HepG2 (cell line): Measurements from ENCODE around the gene TEAD1. TPM values are rescaled to one million over a fixed set of nuclear protein-coding genes. Genes with fewer than 3 reads are reported as not detected.

Experiments used
- ELF3 ChIP-seq: IDR thresholded peaks from 2 replicates; pipeline ENCODE4 v1.6.1; 2016; ENCODE audit warnings: missing genetic modification reagents, missing compliant biosample characterization
- ERF ChIP-seq: IDR thresholded peaks from 2 replicates; pipeline ENCODE4 v1.6.1; 2018; ENCODE audit warnings: missing biosample characterization, missing genetic modification reagents
- LCORL ChIP-seq, 2 experiments: fragments of 450-650 bp in 1 of 2; sonication (generic) in 1 of 2; formaldehyde crosslinking in 1 of 2; IDR thresholded peaks; 2 replicates each; pipeline versions ENCODE4 v1.5.0 to v1.6.1; 2017 to 2020; ENCODE audit warnings: antibody characterized with exemption in 1 of 2, missing genetic modification reagents in 1 of 2
- MTA3 ChIP-seq: sonication (generic); formaldehyde crosslinking; IDR thresholded peaks from 2 replicates; pipeline ENCODE4 v1.4.0; 2020; ENCODE audit warnings: missing genetic modification reagents
- NFE2L2 ChIP-seq: fragments of 150-350 bp; IDR thresholded peaks from 2 replicates; pipeline ENCODE4 v1.6.1; 2014; ENCODE audit warnings: low read length
- RBAK ChIP-seq: sonication (generic); formaldehyde crosslinking; IDR thresholded peaks from 2 replicates; pipeline ENCODE4 v1.5.1; 2020; ENCODE audit warnings: mild to moderate bottlenecking, missing genetic modification reagents
- SAP130 ChIP-seq: IDR thresholded peaks from 2 replicates; pipeline ENCODE4 v1.6.1; 2016; ENCODE audit warnings: low read depth
- SNAI1 ChIP-seq: sonication (generic); formaldehyde crosslinking; IDR thresholded peaks from 2 replicates; pipeline ENCODE4 v1.5.0; 2020; ENCODE audit warnings: mild to moderate bottlenecking, missing genetic modification reagents, borderline replicate concordance
- SP1 ChIP-seq, 2 experiments: fragments of 450-650 bp in 1 of 2; sonication (generic) in 1 of 2; formaldehyde crosslinking in 1 of 2; IDR thresholded peaks; 2 replicates each; pipeline versions ENCODE4 v1.4.0 to v1.6.1; 2016 to 2020; ENCODE audit warnings: missing genetic modification reagents in 1 of 2
- SRSF1 ChIP-seq: fragments of 200-400 bp; formaldehyde crosslinking; optimal IDR thresholded peaks from 2 replicates; pipeline ENCODE3; 2017; ENCODE audit warnings: mild to moderate bottlenecking, low read depth, low read length, moderate library complexity
- TBX2 ChIP-seq: sonication (generic); formaldehyde crosslinking; IDR thresholded peaks from 2 replicates; pipeline ENCODE4 v1.5.0; 2020; ENCODE audit warnings: missing genetic modification reagents, mild to moderate bottlenecking, borderline replicate concordance
- ZNF121 ChIP-seq: sonication (generic); formaldehyde crosslinking; IDR thresholded peaks from 2 replicates; pipeline ENCODE4 v1.5.0; 2020; ENCODE audit warnings: mild to moderate bottlenecking, missing genetic modification reagents
- ZNF317 ChIP-seq: sonication (generic); formaldehyde crosslinking; IDR thresholded peaks from 2 replicates; pipeline ENCODE4 v1.5.0; 2020; ENCODE audit warnings: mild to moderate bottlenecking, missing genetic modification reagents
- ZNF644 ChIP-seq: IDR thresholded peaks from 2 replicates; pipeline ENCODE4 v1.6.1; 2016; ENCODE audit warnings: low read depth
- ZNF839 ChIP-seq: sonication (generic); formaldehyde crosslinking; IDR thresholded peaks from 2 replicates; pipeline ENCODE4 v1.4.0; 2020; ENCODE audit warnings: missing genetic modification reagents, mild to moderate bottlenecking, borderline replicate concordance
- ZSCAN25 ChIP-seq: sonication (generic); formaldehyde crosslinking; IDR thresholded peaks from 2 replicates; pipeline ENCODE4 v1.8.0; 2022; ENCODE audit warnings: mild to moderate bottlenecking, missing genetic modification reagents
- polyA plus RNA-seq, 8 experiments: library from polyadenylated mRNA; depleted of rRNA in 3 of 8; stranded (reverse) in 7 of 8; unstranded in 1 of 8; fragments of >200 nt; fragmentation: Illumina TruSeq in 4 of 8; extraction: Trizol in 4 of 8; gene quantifications; 2 replicates each; pipeline versions ENCODE4 v1.2.1 to v1.2.3, GENCODE V29; 2011 to 2016; ENCODE audit warnings: low read depth in 4 of 8, missing spikeins in 1 of 8, mixed read lengths in 1 of 8; ENCODE audit not compliant: insufficient read depth in 1 of 8
- total RNA-seq, 5 experiments: library from RNA; depleted of rRNA; stranded (reverse); fragments of >200 nt; fragmentation: Illumina TruSeq; extraction: Trizol; gene quantifications; 2 replicates each; pipeline ENCODE4 v1.2.3, GENCODE V29; 2016; ENCODE audit warnings: low read depth in 1 of 5
- TF ChIP-seq, protein P1 (sequence below): sonication (generic); formaldehyde crosslinking; IDR thresholded peaks from 2 replicates; pipeline ENCODE4 v1.8.1; 2023; ENCODE audit warnings: mild to moderate bottlenecking, missing genetic modification reagents
- TF ChIP-seq, protein P2 (sequence below): sonication (generic); formaldehyde crosslinking; IDR thresholded peaks from 2 replicates; pipeline ENCODE4 v1.5.1; 2020; ENCODE audit warnings: mild to moderate bottlenecking, missing genetic modification reagents
- TF ChIP-seq, protein P3 (sequence below): sonication (generic); formaldehyde crosslinking; IDR thresholded peaks from 2 replicates; pipeline ENCODE4 v1.8.1; 2022; ENCODE audit warnings: low read depth, mild to moderate bottlenecking, missing genetic modification reagents
- TF ChIP-seq, protein P4 (sequence below): sonication (generic); formaldehyde crosslinking; IDR thresholded peaks from 2 replicates; pipeline ENCODE4 v1.4.0; 2020; ENCODE audit warnings: mild to moderate bottlenecking, missing genetic modification reagents
- TF ChIP-seq, protein P5 (sequence below): sonication (generic); formaldehyde crosslinking; IDR thresholded peaks from 2 replicates; pipeline ENCODE4 v1.4.0; 2020; ENCODE audit warnings: missing genetic modification reagents

TEAD1 gene
- total and polyA plus RNA-seq, 2 of the 13 experiments (the other 11 are each of a cell fraction or from before 2014, with no cell fraction given) = 20.1 to 30.5 TPM

DNA sequence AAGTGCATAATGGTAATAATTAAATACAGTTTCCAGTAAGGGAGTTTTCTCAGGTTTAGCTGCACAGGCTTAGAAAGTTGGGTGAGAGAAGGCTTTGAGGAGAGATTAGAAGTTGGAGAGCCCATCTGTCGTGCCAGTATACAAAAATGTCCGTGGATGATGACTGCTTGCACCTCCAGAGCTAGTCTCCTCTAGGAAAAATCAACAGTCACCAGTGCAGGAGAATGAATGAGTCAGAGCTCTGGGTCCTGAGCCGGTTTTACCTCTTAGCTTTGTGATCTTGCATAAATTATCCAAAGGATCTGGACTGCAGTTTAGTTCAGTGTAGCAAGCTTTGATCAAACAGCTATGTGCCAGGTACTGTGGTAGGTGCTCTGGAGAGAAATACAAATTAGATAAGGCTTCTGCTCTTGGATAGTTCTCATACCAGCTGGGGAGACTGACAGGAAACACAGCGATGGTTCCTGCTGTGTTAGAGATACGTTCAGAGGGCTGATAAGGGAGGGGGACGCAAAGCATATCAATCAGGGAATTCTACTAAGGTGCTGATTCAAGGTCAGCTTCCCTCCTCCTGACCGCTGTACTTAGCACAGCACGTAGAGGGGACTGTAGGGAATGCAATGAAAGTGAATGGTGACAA is 125.9 kb downstream of the TEAD1 start (continued):
- TF ChIP-seq SNAI1 (CRISPR knock-in tag) (no peak), ERF (CRISPR knock-in tag) (no peak), ZNF839 (no peak), ZNF121 (CRISPR knock-in tag) (no peak), MTA3 (CRISPR knock-in tag) (no peak), LCORL (IDR thresholded peaks at IDR 0.05) (no peak), LCORL (CRISPR knock-in tag; IDR thresholded peaks at IDR 0.05) (no peak), NFE2L2 (no peak), RBAK (CRISPR knock-in tag) (no peak), SP1 (IDR thresholded peaks at IDR 0.05) (no peak), SP1 (CRISPR knock-in tag; IDR thresholded peaks at IDR 0.05) (no peak), SAP130 (CRISPR knock-in tag) (peak; percentile 68), ZSCAN25 (CRISPR knock-in tag) (no peak), TBX2 (CRISPR knock-in tag) (0 out of 2 replicates have a peak, but pooled peaks have one; percentile 56), ZNF317 (CRISPR knock-in tag) (no peak), ZNF644 (0 out of 2 replicates have a peak, but pooled peaks have one; percentile 36), ELF3 (peak; percentile 53), SRSF1 (no peak)
- TF ChIP-seq, protein P1, sequence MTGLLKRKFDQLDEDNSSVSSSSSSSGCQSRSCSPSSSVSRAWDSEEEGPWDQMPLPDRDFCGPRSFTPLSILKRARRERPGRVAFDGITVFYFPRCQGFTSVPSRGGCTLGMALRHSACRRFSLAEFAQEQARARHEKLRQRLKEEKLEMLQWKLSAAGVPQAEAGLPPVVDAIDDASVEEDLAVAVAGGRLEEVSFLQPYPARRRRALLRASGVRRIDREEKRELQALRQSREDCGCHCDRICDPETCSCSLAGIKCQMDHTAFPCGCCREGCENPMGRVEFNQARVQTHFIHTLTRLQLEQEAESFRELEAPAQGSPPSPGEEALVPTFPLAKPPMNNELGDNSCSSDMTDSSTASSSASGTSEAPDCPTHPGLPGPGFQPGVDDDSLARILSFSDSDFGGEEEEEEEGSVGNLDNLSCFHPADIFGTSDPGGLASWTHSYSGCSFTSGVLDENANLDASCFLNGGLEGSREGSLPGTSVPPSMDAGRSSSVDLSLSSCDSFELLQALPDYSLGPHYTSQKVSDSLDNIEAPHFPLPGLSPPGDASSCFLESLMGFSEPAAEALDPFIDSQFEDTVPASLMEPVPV (CRISPR knock-in tag) = no peak
- TF ChIP-seq, protein P2, sequence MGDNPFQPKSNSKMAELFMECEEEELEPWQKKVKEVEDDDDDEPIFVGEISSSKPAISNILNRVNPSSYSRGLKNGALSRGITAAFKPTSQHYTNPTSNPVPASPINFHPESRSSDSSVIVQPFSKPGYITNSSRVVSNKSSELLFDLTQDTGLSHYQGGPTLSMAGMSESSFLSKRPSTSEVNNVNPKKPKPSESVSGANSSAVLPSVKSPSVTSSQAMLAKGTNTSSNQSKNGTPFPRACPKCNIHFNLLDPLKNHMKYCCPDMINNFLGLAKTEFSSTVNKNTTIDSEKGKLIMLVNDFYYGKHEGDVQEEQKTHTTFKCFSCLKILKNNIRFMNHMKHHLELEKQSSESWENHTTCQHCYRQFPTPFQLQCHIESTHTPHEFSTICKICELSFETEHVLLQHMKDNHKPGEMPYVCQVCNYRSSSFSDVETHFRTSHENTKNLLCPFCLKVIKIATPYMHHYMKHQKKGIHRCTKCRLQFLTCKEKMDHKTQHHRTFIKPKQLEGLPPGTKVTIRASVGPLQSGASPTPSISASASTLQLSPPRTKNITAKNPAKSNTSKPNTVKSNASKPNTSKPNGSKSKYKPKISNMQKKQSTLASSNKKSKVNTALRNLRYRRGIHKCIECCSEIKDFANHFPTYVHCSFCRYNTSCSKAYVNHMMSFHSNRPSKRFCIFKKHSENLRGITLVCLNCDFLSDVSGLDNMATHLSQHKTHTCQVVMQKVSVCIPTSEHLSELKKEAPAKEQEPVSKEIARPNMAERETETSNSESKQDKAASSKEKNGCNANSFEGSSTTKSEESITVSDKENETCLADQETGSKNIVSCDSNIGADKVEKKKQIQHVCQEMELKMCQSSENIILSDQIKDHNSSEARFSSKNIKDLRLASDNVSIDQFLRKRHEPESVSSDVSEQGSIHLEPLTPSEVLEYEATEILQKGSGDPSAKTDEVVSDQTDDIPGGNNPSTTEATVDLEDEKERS (CRISPR knock-in tag) = 0 out of 2 replicates have a peak, but pooled peaks have one; percentile 49
- TF ChIP-seq, protein P3, sequence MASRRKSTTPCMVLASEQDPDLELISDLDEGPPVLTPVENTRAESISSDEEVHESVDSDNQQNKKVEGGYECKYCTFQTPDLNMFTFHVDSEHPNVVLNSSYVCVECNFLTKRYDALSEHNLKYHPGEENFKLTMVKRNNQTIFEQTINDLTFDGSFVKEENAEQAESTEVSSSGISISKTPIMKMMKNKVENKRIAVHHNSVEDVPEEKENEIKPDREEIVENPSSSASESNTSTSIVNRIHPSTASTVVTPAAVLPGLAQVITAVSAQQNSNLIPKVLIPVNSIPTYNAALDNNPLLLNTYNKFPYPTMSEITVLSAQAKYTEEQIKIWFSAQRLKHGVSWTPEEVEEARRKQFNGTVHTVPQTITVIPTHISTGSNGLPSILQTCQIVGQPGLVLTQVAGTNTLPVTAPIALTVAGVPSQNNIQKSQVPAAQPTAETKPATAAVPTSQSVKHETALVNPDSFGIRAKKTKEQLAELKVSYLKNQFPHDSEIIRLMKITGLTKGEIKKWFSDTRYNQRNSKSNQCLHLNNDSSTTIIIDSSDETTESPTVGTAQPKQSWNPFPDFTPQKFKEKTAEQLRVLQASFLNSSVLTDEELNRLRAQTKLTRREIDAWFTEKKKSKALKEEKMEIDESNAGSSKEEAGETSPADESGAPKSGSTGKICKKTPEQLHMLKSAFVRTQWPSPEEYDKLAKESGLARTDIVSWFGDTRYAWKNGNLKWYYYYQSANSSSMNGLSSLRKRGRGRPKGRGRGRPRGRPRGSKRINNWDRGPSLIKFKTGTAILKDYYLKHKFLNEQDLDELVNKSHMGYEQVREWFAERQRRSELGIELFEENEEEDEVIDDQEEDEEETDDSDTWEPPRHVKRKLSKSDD (CRISPR knock-in tag) = no peak
- TF ChIP-seq, protein P4, sequence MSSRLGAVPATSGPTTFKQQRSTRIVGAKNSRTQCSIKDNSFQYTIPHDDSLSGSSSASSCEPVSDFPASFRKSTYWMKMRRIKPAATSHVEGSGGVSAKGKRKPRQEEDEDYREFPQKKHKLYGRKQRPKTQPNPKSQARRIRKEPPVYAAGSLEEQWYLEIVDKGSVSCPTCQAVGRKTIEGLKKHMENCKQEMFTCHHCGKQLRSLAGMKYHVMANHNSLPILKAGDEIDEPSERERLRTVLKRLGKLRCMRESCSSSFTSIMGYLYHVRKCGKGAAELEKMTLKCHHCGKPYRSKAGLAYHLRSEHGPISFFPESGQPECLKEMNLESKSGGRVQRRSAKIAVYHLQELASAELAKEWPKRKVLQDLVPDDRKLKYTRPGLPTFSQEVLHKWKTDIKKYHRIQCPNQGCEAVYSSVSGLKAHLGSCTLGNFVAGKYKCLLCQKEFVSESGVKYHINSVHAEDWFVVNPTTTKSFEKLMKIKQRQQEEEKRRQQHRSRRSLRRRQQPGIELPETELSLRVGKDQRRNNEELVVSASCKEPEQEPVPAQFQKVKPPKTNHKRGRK = no peak
- TF ChIP-seq, protein P5, sequence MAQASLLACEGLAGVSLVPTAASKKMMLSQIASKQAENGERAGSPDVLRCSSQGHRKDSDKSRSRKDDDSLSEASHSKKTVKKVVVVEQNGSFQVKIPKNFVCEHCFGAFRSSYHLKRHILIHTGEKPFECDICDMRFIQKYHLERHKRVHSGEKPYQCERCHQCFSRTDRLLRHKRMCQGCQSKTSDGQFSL (CRISPR knock-in tag) = no peak
